Measurements from ENCODE around the gene CERK.
"Not testable (repeated sequence)": the region's sequence is repeated elsewhere in the genome, so short reads cannot be mapped to it uniquely, and the experiment has no call there.

CERK gene

GRCh38 chr22:46748908-46749675 lies 11.0 kb upstream of the CERK start:
- DNase-seq (ENCODE audit: low read depth): peak; percentile 38

GRCh38 chr22:46748206-46748907 lies 10.3 kb upstream of the CERK start:
- no peak for DNase-seq (ENCODE audit: low read depth)

GRCh38 chr22:46747646-46748045 lies 9.6 kb upstream of the CERK start:
- no peak for DNase-seq (ENCODE audit: low read depth)

DNA sequence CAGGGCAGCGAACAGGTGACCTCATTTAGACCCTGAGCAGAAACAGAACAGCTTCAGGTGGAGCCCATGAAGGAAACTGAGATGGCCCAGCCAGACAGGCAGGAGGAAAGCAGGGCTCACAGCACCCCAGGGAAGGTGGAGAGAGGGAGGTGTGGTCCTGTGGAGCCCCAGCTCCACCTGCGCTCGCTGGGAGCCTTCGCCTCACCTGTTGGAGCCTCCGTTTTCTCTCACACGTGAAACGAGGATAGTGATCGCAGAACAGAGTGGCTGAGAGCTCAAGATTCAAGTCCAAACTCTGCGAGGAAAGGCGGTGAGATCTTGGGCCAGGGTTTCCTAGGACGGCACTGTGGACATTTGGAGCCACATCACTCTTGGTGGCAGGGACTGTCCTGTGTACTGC lies 8.6 kb upstream of the CERK start:
- no peak for DNase-seq (ENCODE audit: low read depth)

DNA sequence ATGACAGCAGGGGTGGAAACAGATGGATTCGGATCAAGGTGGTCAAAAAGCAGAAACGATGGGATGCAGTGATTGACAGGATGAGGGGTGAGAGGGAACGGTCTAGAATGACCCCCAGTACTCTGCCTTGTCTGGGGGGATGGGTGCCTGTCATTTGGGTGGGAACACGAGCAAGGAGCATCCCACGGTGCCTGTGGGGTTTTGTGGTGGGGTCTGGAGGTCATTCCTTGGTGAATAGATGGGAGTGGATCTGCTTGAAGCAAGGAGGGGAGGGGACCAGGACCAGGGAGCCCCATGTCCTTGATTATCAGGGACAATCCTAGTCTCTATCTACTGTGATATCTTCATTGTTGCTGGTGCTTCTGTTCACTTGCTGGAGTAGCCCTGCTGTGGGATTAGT lies 8.1 kb upstream of the CERK start:
- DNase-seq (ENCODE audit: low read depth): no peak

DNA sequence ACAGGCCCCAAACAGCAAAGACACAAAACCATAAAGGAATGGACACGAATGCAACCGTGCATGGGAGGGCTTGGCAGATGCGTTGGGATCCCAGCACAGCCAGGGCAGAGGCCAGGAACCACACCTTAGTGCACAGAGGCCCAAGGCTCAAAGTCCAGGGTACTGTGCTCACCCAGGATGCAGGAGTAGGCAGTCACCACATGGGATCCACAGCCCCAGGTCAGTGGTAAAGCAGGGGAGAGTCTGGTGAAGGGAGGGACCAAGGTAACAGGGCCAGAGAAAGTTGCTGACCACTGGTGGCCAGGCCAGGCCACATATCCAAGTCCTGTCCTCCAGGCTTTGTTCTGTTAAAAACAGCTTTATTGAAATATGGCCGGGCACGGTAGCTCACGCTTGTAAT lies 6.5 kb upstream of the CERK start:
- no peak for DNase-seq (ENCODE audit: low read depth)

GRCh38 chr22:46742576-46743221 lies 4.6 kb upstream of the CERK start:
- no peak for DNase-seq (ENCODE audit: low read depth)

- DNase-seq (ENCODE audit: low read depth): no peak
These were observed 4.0 kb upstream of the CERK start for GRCh38 chr22:46741974-46742519.

- no peak for DNase-seq (ENCODE audit: low read depth)
These were observed 3.1 kb upstream of the CERK start for GRCh38 chr22:46740910-46741780.

DNA sequence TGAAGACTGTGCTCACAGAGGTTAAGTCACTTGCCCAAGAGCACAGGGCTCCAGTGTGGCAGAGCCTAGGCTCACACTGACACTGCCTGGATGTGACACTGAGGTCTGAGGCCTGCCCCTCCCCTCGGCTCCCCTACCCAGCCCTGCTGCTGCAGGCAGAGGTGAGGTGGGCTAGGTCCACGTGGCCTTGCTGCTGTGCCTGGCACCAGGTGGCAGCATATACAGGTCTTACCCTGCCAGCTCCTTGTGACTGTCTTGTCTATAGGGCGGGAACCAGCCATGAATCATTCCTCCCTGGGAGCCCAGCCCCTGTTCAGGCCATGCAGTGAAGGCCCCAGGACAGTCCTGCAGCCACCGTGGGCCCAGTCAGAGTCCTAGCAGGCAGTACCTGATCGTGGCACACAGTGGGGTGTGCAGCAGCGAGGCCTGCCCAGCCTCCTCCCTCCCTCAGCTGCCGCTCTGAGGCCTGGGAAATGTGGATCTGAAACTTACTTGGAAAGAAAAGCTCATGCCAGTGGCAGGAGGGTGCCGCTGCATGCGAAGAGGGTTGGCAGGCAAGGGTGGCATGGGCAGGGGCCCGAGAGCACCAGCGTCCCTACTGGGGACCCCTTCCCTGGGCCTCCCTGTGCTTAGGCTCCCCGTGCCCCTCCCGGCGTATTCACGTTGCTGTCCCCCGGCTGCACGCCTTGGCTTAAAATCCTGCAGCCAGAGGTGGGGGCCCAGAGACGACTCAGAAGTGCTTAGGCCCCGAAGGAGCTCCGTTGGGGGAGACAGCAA lies 1.2 kb upstream of the CERK start:
- peak; percentile 38 for DNase-seq (ENCODE audit: low read depth)

DNA sequence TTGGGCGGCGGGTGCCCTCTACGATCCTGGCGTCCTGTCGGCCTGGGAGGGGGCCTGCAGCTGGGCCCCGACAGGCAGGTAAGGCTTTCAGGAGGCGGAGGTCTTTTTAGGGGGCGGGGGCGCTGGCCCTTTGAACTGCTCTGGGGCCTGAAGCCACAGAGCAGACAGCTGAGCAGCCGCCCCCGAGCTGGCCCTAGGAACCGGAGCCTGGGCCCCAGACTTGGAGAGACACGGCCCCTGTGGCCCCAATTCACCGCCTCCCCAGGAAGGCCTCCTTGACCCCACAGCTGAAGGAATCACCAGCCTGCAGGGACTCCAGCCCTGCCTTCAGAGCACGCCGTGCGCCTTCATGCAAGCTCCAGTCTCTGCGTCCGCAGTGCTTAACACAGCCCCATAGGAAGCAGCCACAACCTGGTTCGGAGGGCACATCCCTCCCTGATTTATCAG lies 618 bp upstream of the CERK start:
- DNase-seq (ENCODE audit: low read depth): no peak

DNA sequence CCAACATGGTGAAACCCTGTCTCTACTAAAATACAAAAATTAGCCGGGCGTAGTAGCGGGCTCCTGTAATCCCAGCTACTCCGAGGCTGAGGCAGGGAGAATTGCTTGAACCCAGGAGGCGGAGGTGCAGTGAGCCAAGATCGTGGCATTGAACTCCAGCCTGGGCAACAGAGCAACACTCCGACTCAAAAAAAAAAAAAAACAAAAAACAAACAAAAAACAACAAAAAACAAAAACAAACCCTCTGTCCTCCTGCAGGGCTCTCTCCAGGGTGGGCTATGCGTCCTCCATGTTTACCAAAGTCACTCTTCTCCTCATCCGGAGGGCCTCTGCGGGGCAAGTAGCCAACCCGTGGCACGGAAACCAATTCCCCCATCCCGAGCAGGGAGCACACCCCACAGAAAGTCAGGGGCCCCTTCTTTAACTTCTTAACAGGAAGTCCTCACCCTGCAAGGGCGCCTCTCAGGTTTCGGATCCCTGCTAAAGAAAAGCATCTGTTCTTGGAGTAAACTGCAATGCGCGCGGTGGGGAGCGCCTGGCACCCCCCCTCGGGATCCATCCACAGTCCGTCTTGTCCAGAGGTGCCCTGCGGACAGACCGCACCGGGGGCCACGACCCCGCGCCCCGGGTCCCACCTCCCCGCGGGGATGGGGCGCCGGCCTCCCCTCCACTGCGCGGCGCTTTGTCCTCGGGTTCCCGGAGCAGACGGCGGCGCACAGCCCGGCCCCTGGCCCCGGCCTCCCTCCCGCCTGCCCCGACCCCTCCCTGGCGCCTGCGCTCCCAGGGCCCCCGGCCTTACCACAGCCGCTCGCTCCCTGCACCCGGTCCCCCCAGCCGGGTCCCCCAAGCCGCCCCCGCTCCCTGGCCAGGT lies 712 bp downstream of the CERK start:
- peak; percentile 18 for DNase-seq (ENCODE audit: low read depth)

DNA sequence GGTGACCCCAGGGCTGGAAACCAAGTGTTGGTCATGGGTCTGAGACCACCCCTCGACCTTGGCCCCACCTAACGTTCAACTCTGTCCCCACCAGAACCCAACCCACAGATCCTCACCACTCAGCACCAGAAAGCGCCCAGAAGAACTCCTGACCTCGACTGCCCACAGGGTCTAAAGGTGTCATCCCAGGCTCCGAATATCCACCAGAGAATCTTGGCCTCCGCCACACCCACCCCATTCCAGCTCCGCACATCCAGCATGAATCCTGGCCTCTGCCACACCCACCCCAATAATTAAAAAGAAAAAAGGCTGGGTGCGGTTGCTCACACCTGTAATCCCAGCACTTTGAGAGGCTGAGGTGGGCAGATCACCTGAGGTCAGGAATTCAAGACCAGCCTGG lies 1.3 kb downstream of the CERK start:
- no peak for DNase-seq (ENCODE audit: low read depth)

- DNase-seq (ENCODE audit: low read depth): no peak
These were observed 2.1 kb downstream of the CERK start for GRCh38 chr22:46735747-46736608.

GRCh38 chr22:46734830-46735453 lies 3.1 kb downstream of the CERK start:
- DNase-seq (ENCODE audit: low read depth): peak; percentile 69

- not testable (repeated sequence) for DNase-seq (ENCODE audit: low read depth)
These were observed 3.8 kb downstream of the CERK start for GRCh38 chr22:46734213-46734722.

- DNase-seq (ENCODE audit: low read depth): no peak
These were observed 5.5 kb downstream of the CERK start for GRCh38 chr22:46732513-46732912.

DNA sequence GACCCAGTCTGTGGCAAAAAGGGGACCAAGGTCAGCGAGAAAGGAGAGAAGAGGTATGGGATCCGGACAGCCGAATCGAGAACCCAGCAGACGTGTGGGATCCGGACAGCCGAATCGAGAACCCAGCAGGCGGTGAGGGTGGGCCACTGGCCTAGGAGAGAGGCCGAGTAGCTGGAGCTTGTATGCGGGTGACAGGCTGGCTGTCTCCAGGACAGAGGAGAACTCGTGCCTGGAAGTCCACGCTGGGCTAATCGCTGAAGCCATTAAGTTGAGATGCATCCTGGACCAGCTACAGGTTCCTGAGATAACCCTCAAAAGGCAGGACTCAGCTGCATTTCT lies 6.0 kb downstream of the CERK start:
- DNase-seq (ENCODE audit: low read depth): no peak

All from CMK (cell line).